HTR-8/SVneo (cell line): Measurements from ENCODE around the gene ALKBH7.
A peak's percentile ranks its signal among the peaks of the same experiment; 100 is the strongest.

Experiments used
- DNase-seq: peaks from one replicate; pipeline ENCODE4 v3.0.0; 2011; ENCODE audit warnings: low spot score, mixed read lengths; ENCODE audit not compliant: insufficient read length
- FAIRE-seq: peaks from 2 replicates; lab custom pipeline; 2011; peaks lifted over from hg19 to GRCh38; lab: Jason Lieb, UNC

The ALKBH7 gene

DNA sequence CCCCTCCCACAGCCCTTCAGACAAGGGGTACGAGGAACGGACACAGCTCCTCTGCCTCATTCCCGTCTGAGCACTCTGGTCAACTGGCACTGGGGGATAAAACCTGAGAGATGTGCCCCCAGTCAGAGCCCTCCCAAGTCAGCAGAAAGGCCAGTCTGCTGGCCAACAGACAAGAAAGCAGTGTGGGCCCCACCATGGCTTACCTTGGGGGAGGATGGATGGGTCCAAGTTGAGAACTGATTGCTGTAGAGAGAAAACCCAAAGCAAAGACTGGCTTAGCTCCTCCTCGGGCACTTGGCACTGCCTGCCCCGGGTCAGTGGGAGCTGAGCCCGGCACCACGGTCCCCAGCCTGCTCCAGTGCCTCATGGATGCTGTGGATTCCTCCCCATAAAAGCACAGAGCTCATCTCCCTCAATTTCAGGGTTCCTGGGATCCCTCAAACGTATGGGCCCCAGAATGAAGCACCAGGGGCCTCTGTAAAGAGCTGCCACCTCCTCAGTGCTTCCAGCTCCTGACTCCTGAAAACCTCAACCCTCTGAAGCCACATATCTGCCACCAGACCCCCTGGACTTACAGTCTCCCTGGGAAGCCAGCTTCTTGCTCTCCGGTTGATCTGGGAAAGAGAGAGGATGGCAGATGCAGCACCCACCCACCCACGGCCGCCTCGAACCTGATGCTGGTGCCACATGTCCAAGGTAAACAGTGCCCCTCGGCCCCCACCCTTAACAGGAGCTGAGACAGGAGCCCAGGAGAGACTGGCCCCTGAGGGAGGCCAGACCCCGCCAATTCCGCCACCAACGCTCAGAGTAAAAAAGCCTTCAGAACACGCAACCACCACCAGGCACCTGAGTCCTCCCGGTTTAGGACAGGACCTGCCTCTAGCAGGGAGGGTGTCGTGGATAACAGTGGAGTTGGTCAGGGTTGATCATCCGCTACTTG, 48.8 kb downstream of the ALKBH7 start:
- DNase-seq (no peak), FAIRE-seq (no peak)

DNA sequence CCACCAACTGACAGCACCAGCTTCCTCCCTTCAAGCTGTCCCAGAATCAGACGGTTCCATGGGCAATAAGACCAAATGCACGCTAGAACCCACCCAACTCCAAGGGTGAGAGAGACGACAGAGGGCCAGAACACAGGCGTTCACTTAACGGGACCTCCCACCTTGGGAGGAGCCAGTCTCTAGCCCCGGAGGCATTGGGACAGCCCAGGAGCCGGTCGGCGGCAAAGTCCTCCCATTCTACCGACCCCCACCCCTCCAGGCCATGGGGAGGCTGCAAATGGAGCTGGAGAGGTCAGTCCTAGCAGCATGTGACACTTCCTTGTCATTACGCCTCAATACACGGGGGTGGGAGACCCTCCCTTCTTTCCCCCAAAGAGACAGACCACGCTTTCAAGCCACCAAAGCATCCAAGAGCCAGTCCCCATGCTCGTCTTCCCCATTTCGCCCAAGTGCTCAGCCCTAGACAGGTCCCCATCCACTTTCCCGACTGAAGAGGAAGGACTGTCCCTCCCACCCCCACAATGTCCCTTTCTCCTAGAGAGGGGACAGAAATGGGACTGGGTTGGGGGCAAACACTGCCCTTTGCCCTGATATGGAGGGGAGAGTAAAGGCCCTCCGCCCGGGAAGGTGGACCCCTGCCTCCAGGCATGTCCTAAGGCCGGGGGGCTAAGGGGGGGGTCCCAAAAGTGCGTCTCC, 51.1 kb downstream of the ALKBH7 start:
- no peak for FAIRE-seq
- peak; percentile 60 for DNase-seq

- peak; percentile 99 for DNase-seq
- peak; percentile 67 for FAIRE-seq
Measured at GRCh38 chr19:6424195-6424938, 51.8 kb downstream of the ALKBH7 start, which contains the start of gene KHSRP. Gene KHSRP, minus strand, starts transcription at chr19:6424811. Its CDS starts 110 bp downstream, at chr19:6424701.
